Naive B cell (primary cell): ENCODE data around the gene DAP. TPM values are rescaled to one million over a fixed set of nuclear protein-coding genes. Genes with fewer than 3 reads are reported as not detected.
"Not testable (repeated sequence)": the region's sequence is repeated elsewhere in the genome, so short reads cannot be mapped to it uniquely, and the experiment has no call there.

ENCODE experiments used
- ATAC-seq, 2 donors: fragments of 150-1000 bp; cut with Tn5 transposase; 2 replicates each; pipeline ENCODE4 v1.10.0; 2021; ENCODE audit warnings: low read depth in 2 of 2, mild to moderate bottlenecking in 2 of 2, moderate library complexity in 2 of 2
- DNase-seq: peaks from one replicate; pipeline ENCODE4 v3.0.0; 2022
- H3K27ac Mint-ChIP-seq, 6 donors: one replicate each; pipeline ENCODE4 v1.8.0; 2020 to 2022; ENCODE audit warnings: mild to moderate bottlenecking in 6 of 6, mixed read lengths in 6 of 6, moderate library complexity in 5 of 6, inconsistent platforms in 2 of 6
- H3K27me3 Mint-ChIP-seq, 3 donors: one replicate each; pipeline ENCODE4 v1.8.0; 2021 to 2022; ENCODE audit warnings: mixed read lengths in 3 of 3, mild to moderate bottlenecking in 1 of 3
- H3K36me3 Mint-ChIP-seq, 2 donors: one replicate each; pipeline ENCODE4 v1.8.0; 2020 to 2022; ENCODE audit warnings: mixed read lengths in 2 of 2, inconsistent platforms in 1 of 2, mild to moderate bottlenecking in 1 of 2
- H3K4me1 Mint-ChIP-seq, 3 donors: one replicate each; pipeline ENCODE4 v1.8.0; 2020 to 2022; ENCODE audit warnings: mixed read lengths in 3 of 3, inconsistent platforms in 1 of 3, mild to moderate bottlenecking in 1 of 3, moderate library complexity in 1 of 3
- H3K4me3 Mint-ChIP-seq, 8 donors: one replicate each; pipeline ENCODE4 v1.8.0; 2020 to 2022; ENCODE audit warnings: mild to moderate bottlenecking in 8 of 8, mixed read lengths in 8 of 8, moderate library complexity in 8 of 8, inconsistent platforms in 2 of 8
- H3K9me3 Mint-ChIP-seq, 7 donors: one replicate each; pipeline ENCODE4 v1.8.0; 2020 to 2022; ENCODE audit warnings: mixed read lengths in 7 of 7, mild to moderate bottlenecking in 5 of 7, inconsistent platforms in 2 of 7, moderate library complexity in 1 of 7
- polyA plus RNA-seq, 6 donors: library from polyadenylated mRNA; unstranded; fragments of 300-500 nt; fragmentation: Illumina TruSeq; gene quantifications; one replicate each; pipeline ENCODE4 v1.2.3, GENCODE V29; 2021; ENCODE audit warnings: low read depth in 6 of 6

The DAP gene
- polyA plus RNA-seq, 6 donors from 2014 or later: 48.6 to 90.4 (median 62.8) TPM

- Mint-ChIP-seq H3K36me3 (peaks cover 12 to 17% of the 10 kb centered on the region in 2 donors), H3K9me3 (peaks cover 0 to 11% (median 2%) of the 10 kb centered on the region in 7 donors), H3K27me3 (peaks cover 0 to 3% (median 0%) of the 10 kb centered on the region in 3 donors), H3K4me3 (no peak overlapping the region), H3K4me1 (no peaks in the 10 kb centered on the region), H3K27ac (peak overlapping the region in 1 of 6 donors; percentile 17)
- ATAC-seq (no peak), DNase-seq (no peak)
These were observed 87.6 kb downstream of the DAP start for GRCh38 chr5:10673407-10673806.

- DNase-seq (no peak), ATAC-seq (no peak)
- Mint-ChIP-seq H3K27me3 (peaks cover 0 to 3% (median 0%) of the 10 kb centered on the region in 3 donors), H3K9me3 (peaks cover 0 to 11% (median 2%) of the 10 kb centered on the region in 7 donors), H3K27ac (no peak overlapping the region), H3K4me3 (no peak overlapping the region), H3K36me3 (peaks cover 8 to 16% of the 10 kb centered on the region in 2 donors), H3K4me1 (no peaks in the 10 kb centered on the region)
These were observed 88.0 kb downstream of the DAP start for GRCh38 chr5:10673017-10673389.

GRCh38 chr5:10672146-10673016 lies 88.7 kb downstream of the DAP start:
- no peak for ATAC-seq
- H3K27ac Mint-ChIP-seq: no peak overlapping the region
- DNase-seq: no peak
- peaks cover 0 to 3% (median 0%) of the 10 kb centered on the region in 3 donors for H3K27me3 Mint-ChIP-seq
- no peaks in the 10 kb centered on the region for H3K4me1 Mint-ChIP-seq
- peaks cover 1 to 9% of the 10 kb centered on the region in 2 donors for H3K36me3 Mint-ChIP-seq
- H3K4me3 Mint-ChIP-seq: no peak overlapping the region
- H3K9me3 Mint-ChIP-seq: peaks cover 0 to 8% (median 2%) of the 10 kb centered on the region in 7 donors

GRCh38 chr5:10671041-10672008 lies 89.7 kb downstream of the DAP start:
- H3K27ac Mint-ChIP-seq: no peak overlapping the region

GRCh38 chr5:10669983-10670382 lies 91.1 kb downstream of the DAP start:
- Mint-ChIP-seq H3K4me1 (no peaks in the 10 kb centered on the region), H3K4me3 (no peak overlapping the region), H3K27me3 (peaks cover 0 to 3% (median 0%) of the 10 kb centered on the region in 3 donors), H3K27ac (no peak overlapping the region), H3K9me3 (no peaks in the 10 kb centered on the region), H3K36me3 (no peaks in the 10 kb centered on the region)
- ATAC-seq (no peak), DNase-seq (no peak)

More at GRCh38 chr5:10671041-10672008, 89.7 kb downstream of the DAP start:
- peak overlapping the region in 1 of 8 donors; percentile 0 for H3K4me3 Mint-ChIP-seq
- no peaks in the 10 kb centered on the region for H3K4me1 Mint-ChIP-seq
- ATAC-seq (no peak), DNase-seq (no peak)
- no peaks in the 10 kb centered on the region for H3K9me3 Mint-ChIP-seq
- H3K36me3 Mint-ChIP-seq: no peaks in the 10 kb centered on the region
- H3K27me3 Mint-ChIP-seq: peaks cover 0 to 3% (median 0%) of the 10 kb centered on the region in 3 donors

GRCh38 chr5:10668697-10669096 lies 92.3 kb downstream of the DAP start:
- H3K9me3 Mint-ChIP-seq: no peaks in the 10 kb centered on the region
- DNase-seq (no peak), ATAC-seq (no peak)
- no peaks in the 10 kb centered on the region for H3K36me3 Mint-ChIP-seq
- H3K27ac Mint-ChIP-seq: peak overlapping the region in 1 of 6 donors; percentile 78
- H3K4me1 Mint-ChIP-seq: no peaks in the 10 kb centered on the region
- H3K4me3 Mint-ChIP-seq: no peak overlapping the region
- H3K27me3 Mint-ChIP-seq: no peaks in the 10 kb centered on the region

GRCh38 chr5:10667431-10668057 lies 93.5 kb downstream of the DAP start:
- DNase-seq (no peak), ATAC-seq (no peak)
- H3K27me3 Mint-ChIP-seq: no peaks in the 10 kb centered on the region
- H3K27ac Mint-ChIP-seq: peak overlapping the region in 1 of 6 donors; percentile 47
- H3K4me1 Mint-ChIP-seq: no peaks in the 10 kb centered on the region
- no peaks in the 10 kb centered on the region for H3K36me3 Mint-ChIP-seq
- H3K9me3 Mint-ChIP-seq: no peaks in the 10 kb centered on the region
- H3K4me3 Mint-ChIP-seq: no peak overlapping the region

- no peaks in the 10 kb centered on the region for H3K36me3 Mint-ChIP-seq
- H3K4me1 Mint-ChIP-seq: no peaks in the 10 kb centered on the region
- ATAC-seq (no peak), DNase-seq (no peak)
- H3K27ac Mint-ChIP-seq: peak overlapping the region in 1 of 6 donors; percentile 51
- no peaks in the 10 kb centered on the region for H3K9me3 Mint-ChIP-seq
- H3K4me3 Mint-ChIP-seq: no peak overlapping the region
- H3K27me3 Mint-ChIP-seq: no peaks in the 10 kb centered on the region
These were observed 94.3 kb downstream of the DAP start for GRCh38 chr5:10666531-10667299.

- H3K27ac Mint-ChIP-seq: no peak overlapping the region
- DNase-seq (no peak), ATAC-seq (no peak)
- no peaks in the 10 kb centered on the region for H3K4me1 Mint-ChIP-seq
- no peaks in the 10 kb centered on the region for H3K27me3 Mint-ChIP-seq
- no peaks in the 10 kb centered on the region for H3K9me3 Mint-ChIP-seq
- no peaks in the 10 kb centered on the region for H3K36me3 Mint-ChIP-seq
- H3K4me3 Mint-ChIP-seq: no peak overlapping the region
These were observed 95.2 kb downstream of the DAP start for GRCh38 chr5:10665799-10666198.

GRCh38 chr5:10664180-10664769 lies 96.8 kb downstream of the DAP start:
- ATAC-seq, H3K9me3 Mint-ChIP-seq, DNase-seq, H3K4me1 Mint-ChIP-seq, H3K27me3 Mint-ChIP-seq, H3K36me3 Mint-ChIP-seq, H3K4me3 Mint-ChIP-seq: not testable (repeated sequence)
- H3K27ac Mint-ChIP-seq: peak overlapping the region in 1 of 6 donors; percentile 61

- Mint-ChIP-seq H3K4me1 (no peaks in the 10 kb centered on the region), H3K4me3 (no peak overlapping the region), H3K36me3 (no peaks in the 10 kb centered on the region), H3K27ac (no peak overlapping the region), H3K9me3 (no peaks in the 10 kb centered on the region), H3K27me3 (no peaks in the 10 kb centered on the region)
- ATAC-seq (no peak), DNase-seq (no peak)
These were observed 97.4 kb downstream of the DAP start for GRCh38 chr5:10663489-10664179.
